DOHH2 (cell line): ENCODE results near the gene CACNB4.

Experiments used
- CTCF ChIP-seq: fragments of 200-600 bp; sonication (generic); IDR thresholded peaks from one replicate; pipeline ENCODE4 v1.5.1; 2014; ENCODE audit warnings: antibody characterized with exemption, mild to moderate bottlenecking, low read depth, low read length; ENCODE audit not compliant: poor library complexity, severe bottlenecking
- EZH2phosphoT487 ChIP-seq: fragments of 200-600 bp; sonication (generic); IDR thresholded peaks from 2 replicates; pipeline ENCODE4 v1.6.1; 2017; ENCODE audit warnings: borderline replicate concordance, mild to moderate bottlenecking, antibody characterized with exemption, low read length, moderate library complexity, mixed read lengths

DNA sequence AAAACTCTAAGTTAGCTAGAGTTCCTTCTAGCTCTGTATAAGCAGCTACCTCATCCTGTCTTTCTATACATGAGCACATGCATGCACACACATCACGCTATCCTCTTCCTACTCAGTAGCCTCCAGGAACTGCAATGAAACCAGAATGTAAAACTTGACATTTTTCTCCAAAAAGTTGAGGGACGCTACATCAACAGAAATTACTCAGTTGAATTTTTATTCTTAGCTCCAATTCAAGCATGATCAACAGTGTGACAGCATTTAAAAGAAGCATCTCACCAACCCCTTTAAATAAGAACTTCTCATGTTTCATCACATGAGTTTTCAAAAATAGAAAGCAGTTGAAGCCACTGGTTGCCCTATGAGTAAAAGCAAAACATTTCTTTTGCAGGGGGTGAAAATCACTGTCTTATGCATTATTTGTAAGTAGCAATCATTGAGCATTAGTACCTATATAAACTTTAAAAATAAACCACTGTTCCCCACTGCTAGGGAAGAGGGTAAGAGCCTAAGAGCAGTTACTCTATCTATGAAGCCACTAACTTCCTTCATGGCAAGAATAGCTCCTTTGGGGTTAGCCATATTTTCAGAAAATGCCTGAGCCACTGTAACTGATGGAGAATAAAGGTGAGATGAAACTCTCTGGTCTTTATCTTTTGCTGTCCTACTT, 192.7 kb downstream of the CACNB4 start:
- TF ChIP-seq CTCF (no peak), EZH2phosphoT487 (no peak)
